Measurements from ENCODE around the gene CEP126.

Gene CEP126

DNA sequence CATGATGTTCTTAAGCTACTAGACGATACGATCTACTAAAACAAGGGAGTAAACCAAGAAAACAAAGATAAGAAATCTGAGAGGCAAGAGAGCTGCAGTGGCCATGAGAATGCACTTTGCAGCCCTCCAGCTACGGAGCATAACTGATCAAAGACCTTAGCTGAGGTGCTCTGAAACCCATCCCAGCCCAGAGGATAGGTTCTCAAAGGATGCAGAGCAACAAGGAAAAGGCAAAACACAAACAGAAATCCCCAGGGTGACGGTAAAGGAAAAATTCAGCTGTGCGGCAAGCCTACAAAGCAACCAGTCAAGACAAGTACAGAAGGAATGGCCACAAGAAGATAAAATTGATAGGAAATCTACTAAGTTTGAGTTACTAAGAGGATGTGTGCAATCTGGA lies 99.9 kb downstream of the CEP126 start:
- no peaks in the 10 kb centered on the region for H3K79me2 ChIP-seq (ENCODE audit: low read length)
- no peaks in the 10 kb centered on the region for H3K4me1 ChIP-seq (ENCODE audit: low read length)
- no peak overlapping the region for H3K4me3 ChIP-seq (ENCODE audit: low read length)
- no peaks in the 10 kb centered on the region for H4K20me1 ChIP-seq (ENCODE audit: insufficient read depth, low read length)
- H3K27ac ChIP-seq (ENCODE audit: low read length) = no peak overlapping the region
- H3K9me3 ChIP-seq (ENCODE audit: insufficient read depth, low read length) = no peaks in the 10 kb centered on the region
- H3K36me3 ChIP-seq (replicated peaks; ENCODE audit: low read depth, low read length) = no peaks in the 10 kb centered on the region
- no peak for TF ChIP-seq EZH2phosphoT487 (IDR thresholded peaks at IDR 0.05; ENCODE audit: low read depth)
- TF ChIP-seq, protein P1, sequence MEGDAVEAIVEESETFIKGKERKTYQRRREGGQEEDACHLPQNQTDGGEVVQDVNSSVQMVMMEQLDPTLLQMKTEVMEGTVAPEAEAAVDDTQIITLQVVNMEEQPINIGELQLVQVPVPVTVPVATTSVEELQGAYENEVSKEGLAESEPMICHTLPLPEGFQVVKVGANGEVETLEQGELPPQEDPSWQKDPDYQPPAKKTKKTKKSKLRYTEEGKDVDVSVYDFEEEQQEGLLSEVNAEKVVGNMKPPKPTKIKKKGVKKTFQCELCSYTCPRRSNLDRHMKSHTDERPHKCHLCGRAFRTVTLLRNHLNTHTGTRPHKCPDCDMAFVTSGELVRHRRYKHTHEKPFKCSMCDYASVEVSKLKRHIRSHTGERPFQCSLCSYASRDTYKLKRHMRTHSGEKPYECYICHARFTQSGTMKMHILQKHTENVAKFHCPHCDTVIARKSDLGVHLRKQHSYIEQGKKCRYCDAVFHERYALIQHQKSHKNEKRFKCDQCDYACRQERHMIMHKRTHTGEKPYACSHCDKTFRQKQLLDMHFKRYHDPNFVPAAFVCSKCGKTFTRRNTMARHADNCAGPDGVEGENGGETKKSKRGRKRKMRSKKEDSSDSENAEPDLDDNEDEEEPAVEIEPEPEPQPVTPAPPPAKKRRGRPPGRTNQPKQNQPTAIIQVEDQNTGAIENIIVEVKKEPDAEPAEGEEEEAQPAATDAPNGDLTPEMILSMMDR (IDR thresholded peaks at IDR 0.05; ENCODE audit: low read depth, low read length) = no peak
- H2AFZ ChIP-seq (ENCODE audit: low read depth, low read length) = no peak overlapping the region
- no peak overlapping the region for H3K9ac ChIP-seq (ENCODE audit: low read length)
- no peak overlapping the region for H3K4me2 ChIP-seq (ENCODE audit: low read length)
- no peaks in the 10 kb centered on the region for H3K27me3 ChIP-seq (ENCODE audit: low read depth, low read length)

GRCh38 chr11:102017026-102017425 lies 102.2 kb downstream of the CEP126 start:
- no peaks in the 10 kb centered on the region for H3K4me1 ChIP-seq (ENCODE audit: low read length)
- no peak overlapping the region for H3K4me3 ChIP-seq (ENCODE audit: low read length)
- TF ChIP-seq, protein P1 (IDR thresholded peaks at IDR 0.05; ENCODE audit: low read depth, low read length) = no peak
- no peak for TF ChIP-seq EZH2phosphoT487 (IDR thresholded peaks at IDR 0.05; ENCODE audit: low read depth)
- H3K79me2 ChIP-seq (ENCODE audit: low read length) = no peaks in the 10 kb centered on the region
- H3K27me3 ChIP-seq (ENCODE audit: low read depth, low read length) = no peaks in the 10 kb centered on the region
- no peak overlapping the region for H2AFZ ChIP-seq (ENCODE audit: low read depth, low read length)
- no peak overlapping the region for H3K9ac ChIP-seq (ENCODE audit: low read length)
- H3K27ac ChIP-seq (ENCODE audit: low read length) = no peak overlapping the region
- H3K9me3 ChIP-seq (ENCODE audit: insufficient read depth, low read length) = no peaks in the 10 kb centered on the region
- no peaks in the 10 kb centered on the region for H3K36me3 ChIP-seq (replicated peaks; ENCODE audit: low read depth, low read length)
- H3K4me2 ChIP-seq (ENCODE audit: low read length) = no peak overlapping the region
- no peaks in the 10 kb centered on the region for H4K20me1 ChIP-seq (ENCODE audit: insufficient read depth, low read length)

GRCh38 chr11:102026217-102026616 lies 111.4 kb downstream of the CEP126 start:
- Histone ChIP-seq H3K4me1 (ENCODE audit: low read length) (peaks cover 10% of the 10 kb centered on the region), H3K27ac (ENCODE audit: low read length) (no peak overlapping the region), H3K27me3 (ENCODE audit: low read depth, low read length) (no peaks in the 10 kb centered on the region), H3K9me3 (ENCODE audit: insufficient read depth, low read length) (no peaks in the 10 kb centered on the region), H4K20me1 (ENCODE audit: insufficient read depth, low read length) (no peaks in the 10 kb centered on the region), H3K79me2 (ENCODE audit: low read length) (no peaks in the 10 kb centered on the region), H3K9ac (ENCODE audit: low read length) (no peak overlapping the region), H3K36me3 (replicated peaks; ENCODE audit: low read depth, low read length) (no peaks in the 10 kb centered on the region), H3K4me2 (ENCODE audit: low read length) (no peak overlapping the region), H2AFZ (ENCODE audit: low read depth, low read length) (no peak overlapping the region), H3K4me3 (ENCODE audit: low read length) (no peak overlapping the region)
- TF ChIP-seq, protein P1 (IDR thresholded peaks at IDR 0.05; ENCODE audit: low read depth, low read length) = no peak

DNA sequence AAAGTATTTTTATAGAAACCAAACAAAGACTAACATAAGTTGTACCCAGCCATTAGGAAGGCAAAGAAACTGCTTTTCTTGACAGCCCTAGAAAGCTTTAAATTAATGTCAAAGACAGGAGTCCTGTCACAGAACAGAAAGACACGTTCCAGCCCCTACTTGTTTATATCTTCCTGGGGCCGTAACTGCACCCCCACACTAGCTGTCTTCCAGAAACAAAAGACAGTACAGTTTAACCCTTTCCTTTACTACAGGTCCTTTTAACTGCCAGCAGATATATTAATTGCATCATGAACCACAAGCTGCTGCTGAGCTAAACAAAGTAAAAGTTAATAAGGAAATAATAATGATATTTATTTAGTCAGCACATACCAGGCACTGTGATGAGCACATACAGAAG lies 112.1 kb downstream of the CEP126 start:
- Histone ChIP-seq H3K36me3 (replicated peaks; ENCODE audit: low read depth, low read length) (no peaks in the 10 kb centered on the region), H3K27me3 (ENCODE audit: low read depth, low read length) (no peaks in the 10 kb centered on the region), H4K20me1 (ENCODE audit: insufficient read depth, low read length) (no peaks in the 10 kb centered on the region), H3K9me3 (ENCODE audit: insufficient read depth, low read length) (no peaks in the 10 kb centered on the region), H3K9ac (ENCODE audit: low read length) (no peak overlapping the region), H3K4me1 (ENCODE audit: low read length) (peaks cover 10% of the 10 kb centered on the region), H2AFZ (ENCODE audit: low read depth, low read length) (no peak overlapping the region), H3K4me3 (ENCODE audit: low read length) (no peak overlapping the region), H3K27ac (ENCODE audit: low read length) (no peak overlapping the region), H3K79me2 (ENCODE audit: low read length) (no peaks in the 10 kb centered on the region), H3K4me2 (ENCODE audit: low read length) (no peak overlapping the region)
- TF ChIP-seq EZH2phosphoT487 (IDR thresholded peaks at IDR 0.05; ENCODE audit: low read depth) = no peak
- TF ChIP-seq, protein P1 (IDR thresholded peaks at IDR 0.05; ENCODE audit: low read depth, low read length) = no peak

All from OCI-LY3 (cell line).